SHP77 (cell line): Measurements from ENCODE around the gene METTL24.
A peak's percentile ranks its signal among the peaks of the same experiment; 100 is the strongest.

Source experiments
- DNase-seq, 2 experiments: peaks; one replicate each; lab custom pipeline; 2025; lab: John Stamatoyannopoulos, UW

Gene METTL24

DNA sequence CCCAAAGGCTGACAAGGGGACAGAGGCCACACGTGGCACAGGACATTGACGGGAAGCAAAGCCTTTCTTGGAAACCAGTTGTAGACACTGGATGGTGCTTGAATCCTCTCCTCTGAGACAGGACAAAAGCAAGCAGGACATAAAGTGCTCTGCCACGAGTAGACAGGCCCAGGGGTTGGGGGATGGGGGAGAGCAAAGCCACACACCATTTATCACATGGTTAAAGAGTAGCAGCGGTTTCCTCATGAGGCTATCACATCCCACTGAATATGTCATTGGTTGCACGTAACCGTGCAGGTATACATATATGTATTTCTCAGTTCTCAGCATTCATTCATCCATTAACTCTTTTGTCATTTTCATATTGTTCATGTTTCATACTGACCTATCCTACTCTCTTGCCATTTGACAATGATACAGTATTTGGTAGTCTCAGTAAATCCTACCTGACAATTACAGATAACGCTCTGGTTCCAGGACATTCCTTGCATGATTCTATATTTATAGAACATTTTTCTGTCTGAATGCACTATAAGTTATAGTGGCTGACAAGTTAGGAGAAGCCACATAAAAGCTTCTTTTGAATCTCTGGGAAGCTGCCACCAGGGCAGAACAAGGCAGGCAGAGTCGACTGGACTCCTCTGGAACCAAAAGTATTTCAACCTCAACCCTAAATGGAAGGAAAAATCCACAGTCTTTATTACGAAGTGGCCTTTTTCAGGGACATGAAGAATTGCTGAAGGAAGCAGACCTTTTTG, 23.5 kb downstream of the METTL24 start:
- DNase-seq = no peak

DNA sequence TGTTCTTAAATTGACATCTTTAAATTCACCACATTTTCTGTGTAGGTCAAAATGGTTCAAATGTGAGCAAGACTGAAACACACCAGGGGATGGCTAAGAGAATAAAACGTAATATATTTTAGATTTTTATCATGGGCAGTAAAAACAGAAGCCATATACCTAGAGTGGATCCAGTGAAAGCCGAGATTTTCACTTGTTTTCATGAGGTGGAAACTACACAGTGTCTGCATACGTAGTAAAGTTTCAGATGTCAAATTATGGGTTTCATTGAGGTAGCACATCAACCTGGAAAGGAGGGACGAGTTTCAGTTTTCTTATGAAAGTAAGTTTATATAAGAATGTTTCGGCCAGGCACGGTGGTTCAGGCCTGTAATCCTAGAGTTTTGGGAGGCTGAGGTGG, 25.9 kb downstream of the METTL24 start:
- DNase-seq = no peak

DNA sequence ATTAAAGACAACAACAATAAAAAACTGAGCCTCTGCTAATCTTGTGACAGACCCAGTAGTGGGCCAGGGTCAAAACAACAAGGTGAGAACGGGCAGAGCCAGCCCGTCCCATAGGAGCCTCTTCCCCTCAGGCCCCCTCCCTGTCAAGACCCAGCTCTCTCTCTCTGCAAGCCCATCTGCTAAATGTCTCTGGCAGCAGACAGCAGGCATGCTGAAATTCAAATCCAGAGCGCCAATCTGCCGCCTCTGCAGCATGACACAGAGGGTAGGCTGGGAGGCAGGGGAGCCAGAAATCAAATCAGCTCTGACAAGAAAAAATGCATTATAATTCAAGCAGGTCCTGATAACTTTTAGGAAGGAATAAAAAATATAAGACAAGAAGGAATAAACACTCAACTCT, 26.3 kb downstream of the METTL24 start:
- DNase-seq = peak in 1 of 2 experiments; percentile 4

DNA sequence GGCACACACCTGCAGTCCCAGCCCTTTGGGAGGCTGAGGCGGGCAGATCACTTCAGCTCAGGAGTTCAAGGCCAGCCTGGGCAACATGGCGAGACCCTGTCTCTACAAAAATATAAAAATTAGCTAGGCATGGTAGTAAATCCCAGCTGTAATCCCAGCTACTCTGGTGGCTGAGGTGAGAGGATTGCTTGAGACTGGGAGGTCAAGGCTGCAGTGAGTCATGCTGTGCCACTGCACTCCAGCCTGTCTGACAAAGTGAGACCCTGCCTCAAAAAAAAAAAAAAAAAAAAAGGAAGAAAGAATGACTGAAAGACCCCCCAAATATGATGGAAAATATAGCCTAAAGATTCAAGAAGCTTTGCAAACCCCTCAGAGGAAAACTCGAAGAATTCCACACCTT, 26.8 kb downstream of the METTL24 start:
- no peak for DNase-seq

DNA sequence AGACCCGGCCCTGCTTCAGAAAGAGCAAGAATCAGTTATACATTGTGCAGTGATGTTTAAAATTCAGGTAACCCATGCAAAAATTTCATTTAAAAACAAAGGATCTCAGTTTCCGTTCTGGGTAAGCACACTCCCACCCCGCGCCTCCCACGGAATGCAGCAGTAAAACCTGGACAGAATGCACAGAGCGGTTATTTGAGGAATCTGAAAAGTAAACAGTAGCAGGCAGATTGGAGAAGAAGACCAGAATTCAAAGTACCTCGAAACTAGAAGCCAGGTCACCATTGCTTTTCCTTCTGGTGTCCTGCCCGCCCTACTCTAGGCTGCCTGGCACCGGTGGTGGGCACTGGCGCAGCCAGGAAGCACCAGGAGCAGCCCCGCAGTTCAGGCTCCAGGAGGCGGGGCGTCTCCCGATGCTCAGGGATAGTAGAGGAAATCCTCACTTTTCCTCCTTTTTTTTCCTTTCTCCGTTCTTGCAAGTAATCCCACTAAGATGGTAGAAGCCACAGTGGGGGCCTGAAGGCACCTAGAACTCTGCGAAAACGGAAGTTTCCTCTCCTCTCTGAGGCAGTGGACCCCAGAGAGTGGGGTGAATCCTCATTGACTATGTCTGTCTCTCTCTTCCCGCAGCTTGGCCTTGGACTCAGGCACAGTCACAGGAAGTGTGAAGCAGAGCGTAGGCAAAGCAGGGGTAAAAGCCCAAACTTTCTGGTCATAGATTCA, 28.3 kb downstream of the METTL24 start:
- no peak for DNase-seq

DNA sequence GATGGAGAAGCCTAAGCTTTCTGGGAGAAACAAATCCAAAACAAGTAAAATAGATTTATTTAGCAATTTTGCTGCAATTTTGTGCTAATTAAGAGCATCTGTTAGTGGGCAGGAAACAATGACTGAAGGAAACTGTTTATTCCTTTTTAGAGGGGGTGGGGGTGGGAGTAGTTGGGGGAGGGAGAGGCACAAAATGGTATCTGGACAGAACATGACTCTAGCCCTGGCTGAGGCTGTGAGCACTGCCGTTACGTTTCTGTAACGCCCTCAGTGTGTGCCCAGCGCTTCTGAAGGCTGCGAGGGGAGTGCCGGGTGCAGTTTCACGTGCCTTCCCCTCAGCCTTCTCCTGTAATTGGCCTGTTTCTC, 28.8 kb downstream of the METTL24 start:
- no peak for DNase-seq

DNA sequence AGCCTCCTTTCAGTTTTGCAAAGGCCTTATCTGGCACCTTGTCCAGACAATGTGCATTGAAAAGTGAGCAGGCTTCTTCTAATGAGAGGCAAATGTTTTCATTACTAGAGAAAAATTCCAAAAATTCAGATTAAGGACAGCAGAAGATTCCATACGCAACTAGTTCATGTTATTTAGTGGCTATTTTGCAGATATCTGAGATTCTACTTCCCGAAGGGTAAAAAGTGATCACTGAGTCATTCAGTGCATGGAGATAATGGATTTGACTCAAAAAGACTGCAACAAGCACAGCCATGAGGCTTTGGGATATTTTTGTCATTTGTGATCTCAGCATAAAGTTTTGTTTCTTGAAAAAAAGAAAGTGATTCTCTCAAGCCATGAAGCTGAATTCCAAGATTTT, 29.9 kb downstream of the METTL24 start:
- no peak for DNase-seq

DNA sequence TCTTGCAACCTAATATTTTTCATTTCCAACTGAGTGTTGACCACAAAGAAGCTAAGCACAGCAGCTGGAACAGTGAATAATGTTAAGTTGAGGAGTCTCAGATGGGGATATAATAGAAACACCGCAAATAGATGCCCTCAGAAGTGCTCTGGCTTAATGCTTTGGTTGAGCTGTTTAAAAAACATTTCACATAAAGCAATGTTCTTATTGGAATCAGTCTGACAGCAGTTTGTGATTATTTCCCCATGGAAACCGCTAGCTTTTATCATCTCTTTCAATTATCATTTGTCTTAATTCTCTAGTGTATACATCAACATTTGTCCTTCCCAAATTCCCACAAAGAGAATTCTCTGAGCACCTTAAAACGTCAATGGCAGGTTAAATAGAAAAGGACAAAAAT, 30.8 kb downstream of the METTL24 start:
- no peak for DNase-seq

DNA sequence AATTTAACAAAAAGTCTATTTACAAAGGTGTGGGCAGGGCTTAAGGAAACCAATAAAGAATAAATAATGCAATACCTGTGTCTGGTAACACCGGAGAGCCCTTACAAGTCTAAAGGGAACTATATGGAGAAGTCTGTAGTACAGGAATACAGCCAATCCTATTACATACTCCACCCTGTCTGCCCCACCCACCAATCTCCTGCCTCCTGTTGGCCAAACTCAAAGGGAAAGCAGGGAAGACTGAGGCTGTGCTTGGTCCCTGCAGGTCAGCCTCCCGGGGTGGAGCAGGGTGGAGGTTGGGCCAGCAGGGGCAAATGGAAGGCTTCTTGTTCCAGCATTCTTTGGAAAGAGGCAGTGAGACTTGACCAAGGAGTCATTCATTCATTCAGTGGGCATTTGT, 31.5 kb downstream of the METTL24 start:
- DNase-seq = no peak

DNA sequence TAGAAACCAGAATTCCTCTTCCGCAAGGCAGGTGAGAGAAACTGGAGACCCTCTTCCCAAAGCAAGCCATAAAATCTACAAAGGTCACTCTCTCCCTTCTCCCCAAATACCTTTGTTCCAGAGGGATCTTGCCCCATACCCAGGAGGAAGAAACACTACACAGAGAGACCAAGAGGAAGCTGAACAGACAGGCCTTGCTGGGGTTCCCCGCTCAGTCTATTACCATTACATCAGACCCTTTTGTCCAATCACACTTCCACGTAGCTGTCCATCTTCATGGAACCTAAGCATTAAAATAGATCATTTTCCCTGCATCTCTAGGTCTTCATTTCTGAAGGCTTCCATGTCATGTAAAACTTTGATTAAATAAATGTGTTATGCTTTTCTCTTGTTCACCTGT, 32.1 kb downstream of the METTL24 start:
- DNase-seq = no peak

DNA sequence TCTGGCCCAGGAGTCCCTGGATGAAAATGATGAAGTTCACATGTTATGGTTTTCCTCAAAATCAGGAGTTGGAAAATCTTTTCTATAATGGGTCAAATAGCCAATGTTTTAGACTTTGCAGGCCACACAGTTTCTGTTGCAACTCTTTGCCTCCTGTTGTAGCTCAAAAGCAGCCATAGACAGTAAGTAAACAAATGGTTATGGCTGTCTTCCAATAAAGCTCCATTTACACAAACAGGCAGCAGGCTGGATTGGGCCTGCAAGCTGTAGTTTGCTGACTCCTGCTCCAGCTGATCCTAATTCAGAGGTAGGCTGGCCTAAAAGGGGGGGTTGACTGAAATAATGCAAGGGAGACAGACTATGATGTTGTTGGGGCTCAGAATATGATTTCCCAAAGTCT, 33.0 kb downstream of the METTL24 start:
- DNase-seq = peak; percentile 56 to 63

DNA sequence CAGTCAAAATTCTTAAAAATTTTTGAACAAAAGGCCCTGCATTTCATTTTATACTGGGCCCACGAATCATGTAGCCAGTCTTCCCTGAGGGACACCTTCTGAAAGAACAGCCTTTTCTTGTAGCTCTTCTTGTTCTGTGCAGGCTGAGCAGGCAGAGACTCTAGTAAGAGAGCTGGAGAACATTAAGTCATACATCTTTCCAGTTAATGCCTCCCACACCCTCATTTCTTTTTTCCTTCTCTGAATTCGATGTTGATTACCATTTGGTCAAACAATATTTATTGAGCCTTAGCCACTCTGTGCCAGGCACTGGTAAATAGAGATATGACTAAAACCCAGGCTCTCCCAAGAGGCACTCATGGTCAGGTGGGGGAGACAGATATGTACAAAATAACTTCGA, 33.6 kb downstream of the METTL24 start:
- no peak for DNase-seq

DNA sequence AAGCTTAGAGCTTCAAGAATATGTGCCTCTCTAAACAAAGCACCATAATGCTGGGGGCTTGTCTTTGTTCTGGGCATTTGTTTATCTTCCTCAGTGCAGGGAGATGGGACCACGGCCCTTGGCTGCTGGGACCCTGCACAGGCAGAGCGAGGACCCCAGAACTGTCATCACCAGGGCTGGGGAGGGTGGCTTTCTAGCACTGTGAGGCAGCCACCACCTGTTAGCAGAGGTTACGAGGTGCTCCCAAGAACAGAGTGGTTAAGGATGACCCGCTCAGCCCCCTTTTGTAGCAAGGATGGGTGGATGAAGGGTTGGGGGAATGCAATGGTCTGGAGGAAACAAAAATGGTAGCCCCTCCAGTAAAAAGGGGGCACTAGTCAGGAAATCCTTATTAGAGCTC, 34.9 kb downstream of the METTL24 start:
- DNase-seq = no peak

DNA sequence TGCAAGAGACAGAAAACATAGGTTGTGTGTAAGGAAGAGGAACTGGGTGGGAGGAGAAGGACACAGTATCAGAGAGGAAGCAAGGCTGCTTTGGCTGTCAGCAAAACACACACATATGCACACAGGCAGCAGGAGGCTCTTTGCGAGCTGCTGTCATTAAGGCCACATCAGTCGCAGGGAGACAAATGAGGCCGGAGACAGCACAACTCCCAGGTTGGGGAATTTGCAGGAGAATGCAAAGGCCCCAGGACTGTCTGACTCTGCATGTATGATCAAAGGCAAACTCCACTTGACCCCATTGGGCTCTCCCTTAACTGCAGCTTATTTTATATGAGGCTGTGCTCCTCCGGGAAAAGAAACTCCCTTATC, 35.3 kb downstream of the METTL24 start:
- no peak for DNase-seq

DNA sequence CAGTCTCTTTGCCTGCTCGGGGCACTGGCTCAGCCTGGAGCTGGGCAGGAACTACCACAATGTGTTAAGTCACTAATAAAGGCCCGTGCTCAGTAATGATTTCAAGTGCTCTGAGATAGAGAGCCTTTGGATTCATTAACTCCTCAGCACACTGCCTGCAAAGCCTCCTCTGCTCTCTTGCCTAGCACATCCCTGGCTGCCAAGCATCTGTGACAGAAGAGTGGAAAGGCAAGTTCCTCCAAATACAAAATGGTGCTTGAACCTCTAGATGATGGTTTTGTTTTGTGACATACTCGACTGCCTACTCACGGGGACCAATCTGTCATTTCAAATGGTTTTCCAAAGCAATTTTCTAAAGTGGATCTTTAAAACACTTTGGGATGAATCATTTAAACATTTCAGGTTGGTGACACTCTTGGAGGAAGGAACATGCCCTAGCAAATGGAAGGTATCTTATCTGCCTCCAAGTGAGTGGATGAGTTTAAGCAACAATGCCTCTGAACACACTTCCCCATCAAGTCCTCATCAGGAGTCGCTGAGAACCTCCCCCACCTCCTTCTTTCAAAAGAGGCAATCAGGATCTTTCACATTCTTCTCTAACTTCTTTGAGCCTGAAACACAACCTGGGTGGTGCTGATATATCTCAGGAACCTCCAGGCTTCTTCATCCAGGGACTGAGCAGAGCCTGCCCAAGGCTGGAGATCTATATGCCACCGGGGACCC, 35.8 kb downstream of the METTL24 start:
- DNase-seq = no peak

DNA sequence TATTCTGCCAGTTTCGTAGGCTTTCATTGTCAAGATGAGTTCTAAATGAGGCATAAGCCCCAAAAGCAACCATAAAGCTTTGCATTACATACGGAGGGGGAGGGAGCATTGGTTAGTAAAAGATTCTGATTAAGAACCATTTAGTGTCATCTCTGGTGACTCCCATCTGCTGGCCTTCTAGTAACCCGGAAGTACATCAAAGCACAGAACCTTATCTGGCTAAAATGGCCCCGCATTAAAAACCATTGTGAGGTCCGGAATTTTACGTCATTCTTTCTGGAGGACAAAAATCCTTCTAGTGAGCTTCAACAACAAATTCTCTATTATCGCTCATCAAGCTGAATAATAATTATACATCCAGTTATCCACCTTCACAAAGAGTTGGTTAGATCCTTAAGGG, 37.8 kb downstream of the METTL24 start:
- DNase-seq = no peak

DNA sequence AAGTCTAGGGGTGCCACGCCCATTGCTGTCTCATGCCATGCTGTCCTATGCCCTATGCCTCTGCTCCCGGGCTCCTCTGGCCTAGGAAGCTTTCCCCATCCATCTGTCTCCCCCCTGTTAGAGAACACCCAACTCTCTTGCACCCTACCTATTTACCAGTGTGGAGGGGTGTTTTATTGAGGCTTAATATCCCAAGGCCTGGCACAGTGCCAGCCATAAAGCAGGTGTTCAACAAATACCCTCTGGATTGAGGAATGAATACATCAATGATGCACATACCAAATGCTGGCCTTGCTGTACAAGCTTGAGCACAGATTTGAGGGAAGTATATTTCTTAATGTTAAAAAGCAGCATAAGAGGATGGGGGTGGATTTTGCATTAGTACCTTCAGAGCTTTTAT, 38.3 kb downstream of the METTL24 start:
- peak in 1 of 2 experiments; percentile 22 for DNase-seq

DNA sequence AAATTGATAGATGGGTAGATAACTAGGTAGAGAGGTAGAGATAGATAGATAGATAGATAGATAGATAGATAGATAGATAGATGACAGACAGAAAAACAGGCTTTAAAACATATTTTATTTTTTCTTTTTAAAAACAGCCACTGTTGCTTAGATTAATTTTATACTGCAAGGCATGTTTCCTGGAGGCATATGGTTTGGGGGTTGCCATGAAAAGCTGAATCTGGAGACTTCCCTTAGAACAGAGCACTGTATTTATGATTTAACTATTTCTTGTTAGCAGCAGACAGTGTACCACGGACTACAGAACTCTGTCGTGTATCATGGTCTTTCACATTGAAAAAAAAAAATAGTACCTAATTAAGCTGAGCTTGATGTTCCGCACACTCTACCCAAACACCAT, 38.8 kb downstream of the METTL24 start:
- DNase-seq = no peak

DNA sequence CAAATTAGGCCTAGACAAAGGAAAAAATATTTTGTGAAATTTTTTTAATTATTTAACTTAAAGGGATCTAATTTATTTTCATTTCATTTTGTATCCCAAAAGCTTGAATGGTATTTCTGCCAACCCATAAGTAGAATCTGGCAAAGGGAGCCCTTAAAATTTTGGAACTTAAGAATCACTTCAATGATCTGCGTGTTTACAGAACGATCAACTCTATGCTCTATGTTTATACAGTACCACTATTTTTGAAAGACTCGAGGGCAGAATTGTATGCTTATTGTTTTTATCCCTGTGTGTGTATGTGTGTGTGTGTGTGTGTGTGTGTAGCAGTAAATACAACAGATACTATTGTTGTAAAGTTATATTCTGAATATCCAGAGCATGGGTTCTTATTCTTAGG, 39.2 kb downstream of the METTL24 start:
- no peak for DNase-seq

DNA sequence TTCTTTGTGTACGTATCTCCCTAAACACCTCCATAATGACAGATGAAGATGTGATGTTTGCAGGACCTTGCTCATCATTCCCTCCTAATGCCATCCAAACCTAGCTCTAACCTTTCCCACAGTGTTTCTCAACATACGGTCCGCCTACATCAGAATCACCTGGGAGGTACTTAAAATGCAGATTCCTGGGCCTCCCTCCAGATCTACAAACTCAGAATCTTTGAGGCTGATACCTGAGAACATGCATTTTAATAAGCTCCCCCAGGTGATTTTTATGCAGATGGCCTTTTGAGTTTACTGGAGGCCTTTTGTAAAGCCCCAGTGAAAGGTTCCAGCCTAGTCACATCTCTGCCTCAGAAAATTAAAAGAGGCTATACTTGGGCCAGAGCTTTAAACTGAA, 40.5 kb downstream of the METTL24 start:
- no peak for DNase-seq

DNA sequence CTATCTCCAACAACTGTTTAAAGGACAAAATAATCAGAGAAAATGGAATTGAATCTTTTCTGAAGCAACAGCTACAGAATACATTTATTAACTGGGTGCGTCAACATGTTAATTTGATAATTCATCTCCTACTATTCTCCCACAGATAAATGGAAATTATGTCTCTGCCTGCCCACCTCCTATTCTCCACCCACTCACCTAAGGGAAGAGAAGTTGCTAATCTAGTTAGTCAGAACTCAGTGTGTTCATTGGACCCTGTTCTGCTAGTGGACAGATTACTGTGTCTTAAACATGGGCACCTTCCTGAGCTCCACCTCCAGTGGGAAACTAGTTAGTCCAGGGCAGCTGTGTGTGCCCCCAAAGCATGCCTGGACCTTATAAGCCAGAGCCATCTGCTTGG, 41.0 kb downstream of the METTL24 start:
- no peak for DNase-seq

DNA sequence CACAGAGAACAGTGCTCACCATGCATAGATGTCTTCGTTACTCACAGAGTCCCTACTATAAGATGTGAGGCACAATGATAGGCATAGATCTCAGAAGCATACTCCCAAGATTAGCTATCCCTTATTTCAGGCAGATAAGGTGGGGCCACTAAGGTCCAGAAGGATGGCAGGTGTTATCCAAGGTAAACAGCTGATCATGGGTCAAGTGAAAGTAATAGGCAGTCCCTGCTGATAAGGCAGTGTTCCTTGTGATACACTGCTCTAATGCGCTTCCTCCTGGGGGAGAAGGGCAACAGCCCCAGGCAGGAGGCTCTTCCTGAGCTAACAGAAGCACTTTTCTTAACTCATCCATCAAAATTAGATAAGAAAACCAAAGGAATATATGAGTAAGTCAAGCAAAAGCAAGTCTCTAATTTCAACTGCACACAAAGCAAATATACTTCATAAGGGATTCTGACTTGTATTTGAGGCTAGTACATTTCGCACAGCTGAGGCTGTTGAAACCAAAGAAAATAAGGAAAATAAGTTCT, 42.2 kb downstream of the METTL24 start:
- no peak for DNase-seq
